ENCODE data around the gene UBXN2A.

GRCh38 chr2:24020244-24020643, 80.0 kb downstream of the UBXN2A start:
- TF ChIP-seq CTCF (IDR thresholded peaks at IDR 0.05; ENCODE audit: low read length) (no peak), EZH2 (IDR thresholded peaks at IDR 0.05; ENCODE audit: borderline replicate concordance, low read length) (no peak)

All from OCI-LY1 (cell line).